Mammary epithelial cell (primary cell): ENCODE measurements around the gene NAIF1.

Source experiments
- EZH2 ChIP-seq: IDR thresholded peaks from 2 replicates; pipeline ENCODE4 v1.6.1; 2012; ENCODE audit warnings: low read length, inconsistent platforms, borderline replicate concordance
- TF ChIP-seq, protein P1 (sequence below), 2 donors: IDR thresholded peaks in 1 of 2; conservative IDR thresholded peaks in 1 of 2; 2 replicates each; pipeline ENCODE4 v1.5.1; 2011 to 2012; ENCODE audit warnings: inconsistent platforms in 2 of 2, low read length in 2 of 2, mild to moderate bottlenecking in 2 of 2, control low read depth in 1 of 2, low read depth in 1 of 2; ENCODE audit not compliant: insufficient read depth in 1 of 2; ENCODE audit errors: extremely low read depth in 1 of 2

DNA sequence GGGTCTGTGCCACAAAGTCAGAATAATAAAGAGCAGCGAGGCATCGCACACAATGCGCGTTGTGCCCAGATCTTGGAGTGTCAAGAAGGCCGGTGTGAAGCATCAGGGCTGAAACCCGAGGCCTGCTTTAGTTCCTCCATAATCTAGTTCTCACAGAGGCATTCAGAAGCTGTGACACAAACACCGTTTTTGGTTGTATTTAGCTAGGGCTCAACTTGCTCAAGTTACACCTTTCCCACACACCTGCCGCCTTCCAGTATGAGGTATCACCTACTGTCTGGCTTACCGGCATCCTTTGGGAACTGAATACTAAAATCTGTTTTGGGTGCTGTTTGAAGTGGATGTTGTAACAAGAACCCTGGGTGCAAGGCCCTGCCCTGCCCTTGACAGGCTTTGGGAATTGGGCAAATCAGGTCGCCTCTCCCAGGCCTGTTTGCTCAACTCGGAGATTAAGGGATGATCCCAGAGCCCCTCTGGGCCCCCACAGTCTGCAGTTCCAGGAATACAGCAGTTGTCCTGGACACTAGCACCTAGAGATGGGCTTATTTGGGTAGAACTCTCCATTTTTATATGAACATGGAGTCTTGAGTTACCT lies 27.9 kb upstream of the NAIF1 start:
- TF ChIP-seq, protein P1, sequence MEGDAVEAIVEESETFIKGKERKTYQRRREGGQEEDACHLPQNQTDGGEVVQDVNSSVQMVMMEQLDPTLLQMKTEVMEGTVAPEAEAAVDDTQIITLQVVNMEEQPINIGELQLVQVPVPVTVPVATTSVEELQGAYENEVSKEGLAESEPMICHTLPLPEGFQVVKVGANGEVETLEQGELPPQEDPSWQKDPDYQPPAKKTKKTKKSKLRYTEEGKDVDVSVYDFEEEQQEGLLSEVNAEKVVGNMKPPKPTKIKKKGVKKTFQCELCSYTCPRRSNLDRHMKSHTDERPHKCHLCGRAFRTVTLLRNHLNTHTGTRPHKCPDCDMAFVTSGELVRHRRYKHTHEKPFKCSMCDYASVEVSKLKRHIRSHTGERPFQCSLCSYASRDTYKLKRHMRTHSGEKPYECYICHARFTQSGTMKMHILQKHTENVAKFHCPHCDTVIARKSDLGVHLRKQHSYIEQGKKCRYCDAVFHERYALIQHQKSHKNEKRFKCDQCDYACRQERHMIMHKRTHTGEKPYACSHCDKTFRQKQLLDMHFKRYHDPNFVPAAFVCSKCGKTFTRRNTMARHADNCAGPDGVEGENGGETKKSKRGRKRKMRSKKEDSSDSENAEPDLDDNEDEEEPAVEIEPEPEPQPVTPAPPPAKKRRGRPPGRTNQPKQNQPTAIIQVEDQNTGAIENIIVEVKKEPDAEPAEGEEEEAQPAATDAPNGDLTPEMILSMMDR (conservative IDR thresholded peaks at IDR 0.05 in 1 of 2, IDR thresholded peaks at IDR 0.05 in 1 of 2; ENCODE audit: extremely low read depth in 1 of 2, insufficient read depth in 1 of 2, low read depth in 1 of 2, low read length in 2 of 2): no peak
- TF ChIP-seq EZH2: no peak
